ENCODE data around the gene SSTR3.

SSTR3 gene

DNA sequence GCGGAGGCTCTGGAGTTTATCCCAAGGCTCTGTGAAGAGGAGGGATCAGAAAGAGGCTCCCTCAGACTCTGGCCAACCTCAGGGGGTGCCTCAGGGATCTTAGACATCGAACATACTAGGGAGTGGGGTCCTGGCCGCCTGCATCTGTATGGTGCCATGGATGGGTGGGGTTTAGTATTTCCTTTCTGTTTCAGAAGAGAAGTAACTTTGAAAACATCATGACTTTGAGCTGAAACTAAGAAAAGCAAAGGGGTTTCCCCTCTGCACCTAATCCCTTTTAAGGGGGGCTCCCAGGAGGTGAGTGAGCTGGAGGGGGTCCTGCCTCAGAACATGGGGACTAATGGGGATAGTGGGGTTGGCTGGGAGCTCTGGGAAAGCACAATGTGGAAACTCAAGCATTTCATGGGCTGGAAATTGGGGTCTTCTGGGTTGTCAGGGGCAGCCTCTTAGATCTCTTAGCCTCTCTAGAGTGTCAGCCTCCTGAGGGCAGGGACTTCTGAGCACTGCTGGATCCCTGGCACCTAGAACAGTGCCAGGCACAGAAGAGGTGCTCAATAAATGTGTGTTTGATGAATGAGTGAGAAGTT, 11.8 kb upstream of the SSTR3 start:
- H3K27me3 ChIP-seq (ENCODE audit: control insufficient read depth, insufficient read depth, low read length): peaks cover 36% of the 10 kb centered on the region
- no peak overlapping the region for H3K4me2 ChIP-seq (ENCODE audit: low read length)
- H3K4me3 ChIP-seq (ENCODE audit: low read length): no peak overlapping the region
- H3K36me3 ChIP-seq (ENCODE audit: insufficient read depth, low read length): no peaks in the 10 kb centered on the region
- no peaks in the 10 kb centered on the region for H3K9me3 ChIP-seq (replicated peaks; ENCODE audit: low read length)
- no peak overlapping the region for H3K9ac ChIP-seq (ENCODE audit: low read depth, low read length)
- peaks cover 9% of the 10 kb centered on the region for H3K4me1 ChIP-seq (ENCODE audit: control insufficient read depth, insufficient read depth, low read length)

DNA sequence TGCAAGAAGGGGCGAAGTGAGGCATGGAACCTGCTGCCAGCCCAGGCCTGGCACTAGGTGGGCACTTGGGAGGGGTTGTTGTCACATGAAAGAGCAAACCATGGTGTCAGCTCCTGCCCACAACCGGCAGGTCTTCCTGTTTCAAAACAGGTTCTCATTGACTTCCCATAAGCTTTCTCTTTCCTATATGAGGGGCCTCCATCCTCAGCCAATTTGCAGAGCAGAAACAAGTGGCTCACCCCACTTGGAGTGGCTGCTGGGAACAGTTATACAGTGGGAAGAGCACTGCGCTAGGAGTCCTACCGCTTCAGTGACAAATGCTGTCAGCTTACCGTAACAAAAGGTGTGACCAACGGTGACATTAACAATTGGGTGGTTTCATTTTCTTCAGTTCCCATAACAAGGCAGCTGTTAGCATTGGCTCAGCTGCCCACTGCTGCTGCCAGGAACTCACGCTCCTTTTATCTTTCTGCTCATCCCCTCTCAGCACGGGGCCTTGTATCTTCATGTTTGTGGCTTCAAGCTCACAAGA, 10.2 kb upstream of the SSTR3 start:
- Histone ChIP-seq H3K9ac (ENCODE audit: low read depth, low read length) (no peak overlapping the region), H3K4me2 (ENCODE audit: low read length) (no peak overlapping the region), H3K9me3 (replicated peaks; ENCODE audit: low read length) (no peaks in the 10 kb centered on the region), H3K4me3 (ENCODE audit: low read length) (no peak overlapping the region), H3K4me1 (ENCODE audit: control insufficient read depth, insufficient read depth, low read length) (no peaks in the 10 kb centered on the region), H3K36me3 (ENCODE audit: insufficient read depth, low read length) (no peaks in the 10 kb centered on the region), H3K27me3 (ENCODE audit: control insufficient read depth, insufficient read depth, low read length) (peaks cover 48% of the 10 kb centered on the region)

DNA sequence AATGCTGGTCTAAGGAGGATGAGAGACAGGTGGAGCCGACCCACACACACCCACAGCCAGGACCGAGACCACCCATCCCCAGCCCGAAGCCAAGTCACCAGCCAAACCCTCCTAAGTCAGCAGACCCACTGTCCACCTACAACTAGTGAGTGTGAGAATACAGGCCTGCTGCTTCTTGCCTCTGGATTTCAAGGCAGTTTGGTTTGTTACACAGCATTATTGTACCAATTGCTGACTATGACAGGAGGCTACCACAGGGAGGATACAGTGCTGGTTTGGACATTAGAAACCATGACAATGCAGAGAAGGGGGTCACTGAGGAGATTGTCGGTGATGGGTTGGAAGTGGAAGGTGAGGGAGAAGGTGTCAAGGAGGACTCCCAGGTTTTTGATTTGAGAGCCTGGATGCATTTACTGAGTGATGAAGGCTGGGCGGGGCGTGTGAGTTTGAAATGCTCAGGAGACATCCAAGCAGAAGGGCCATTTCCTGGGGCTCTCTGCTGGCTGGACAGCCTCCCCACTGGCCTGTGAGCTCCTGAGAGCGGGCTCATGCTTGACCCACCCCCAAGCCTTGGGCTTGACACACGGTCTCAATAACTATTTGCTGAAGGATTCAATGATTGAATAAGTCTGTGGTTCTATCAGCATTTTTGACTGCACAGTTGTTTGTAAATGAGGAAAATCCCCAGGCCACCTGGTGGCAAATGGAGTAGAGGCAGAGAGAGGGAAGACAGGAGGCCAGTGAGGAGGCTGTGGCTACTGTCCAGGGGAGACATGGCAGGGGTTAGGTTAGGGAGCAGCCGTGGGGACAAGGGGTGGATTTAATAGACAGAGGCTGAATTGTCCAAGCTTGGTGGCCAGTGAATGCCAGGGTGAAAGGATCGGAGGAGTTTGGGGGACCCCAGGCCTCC, 9.4 kb upstream of the SSTR3 start:
- peaks cover 55% of the 10 kb centered on the region for H3K27me3 ChIP-seq (ENCODE audit: control insufficient read depth, insufficient read depth, low read length)
- H3K4me1 ChIP-seq (ENCODE audit: control insufficient read depth, insufficient read depth, low read length): no peaks in the 10 kb centered on the region
- H3K9ac ChIP-seq (ENCODE audit: low read depth, low read length): no peak overlapping the region
- no peaks in the 10 kb centered on the region for H3K9me3 ChIP-seq (replicated peaks; ENCODE audit: low read length)
- no peak overlapping the region for H3K4me3 ChIP-seq (ENCODE audit: low read length)
- H3K4me2 ChIP-seq (ENCODE audit: low read length): no peak overlapping the region
- H3K36me3 ChIP-seq (ENCODE audit: insufficient read depth, low read length): no peaks in the 10 kb centered on the region

DNA sequence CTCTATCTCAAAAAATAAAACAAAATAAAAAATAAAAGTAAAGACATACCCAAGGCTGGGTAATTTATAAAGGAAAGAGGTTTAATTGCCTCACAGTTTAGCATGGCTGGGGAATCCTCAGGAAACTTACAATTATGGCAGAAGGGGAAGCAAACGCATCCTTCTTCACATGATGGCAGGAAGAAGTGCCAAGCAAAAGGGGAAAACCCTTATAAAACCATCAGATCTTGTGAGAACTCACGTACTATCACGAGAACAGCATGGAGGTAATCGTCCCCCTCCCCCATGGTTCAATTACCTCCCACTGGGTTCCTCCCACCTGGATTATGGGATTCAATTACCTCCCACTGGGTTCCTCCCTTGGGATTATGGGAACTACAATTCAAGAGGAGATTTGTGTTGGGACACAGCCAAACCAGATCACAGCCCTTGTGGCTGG, 8.3 kb upstream of the SSTR3 start:
- Histone ChIP-seq H3K4me1 (ENCODE audit: control insufficient read depth, insufficient read depth, low read length) (no peaks in the 10 kb centered on the region), H3K36me3 (ENCODE audit: insufficient read depth, low read length) (no peaks in the 10 kb centered on the region), H3K9me3 (replicated peaks; ENCODE audit: low read length) (no peaks in the 10 kb centered on the region), H3K9ac (ENCODE audit: low read depth, low read length) (no peak overlapping the region), H3K27me3 (ENCODE audit: control insufficient read depth, insufficient read depth, low read length) (peaks cover 61% of the 10 kb centered on the region), H3K4me2 (ENCODE audit: low read length) (no peak overlapping the region), H3K4me3 (ENCODE audit: low read length) (no peak overlapping the region)

DNA sequence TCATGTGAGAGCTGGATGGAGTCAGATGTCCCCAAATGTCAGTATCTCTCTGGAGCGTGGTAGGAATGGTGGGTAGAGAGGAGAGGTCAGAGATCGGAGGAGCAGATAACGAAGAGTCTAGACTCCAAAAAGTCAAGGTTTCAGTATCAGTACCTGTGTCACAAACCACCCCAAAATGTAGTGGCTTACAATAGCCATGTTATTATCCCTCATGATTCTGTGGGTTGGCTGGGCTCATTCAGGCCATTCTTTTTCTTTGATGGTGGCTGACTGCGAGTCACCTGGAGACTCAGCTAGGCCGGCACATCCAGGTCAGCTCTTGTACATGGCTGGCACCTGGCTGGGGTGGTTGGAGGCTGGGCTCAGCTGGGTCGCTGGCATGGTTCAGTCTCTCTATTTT, 7.3 kb upstream of the SSTR3 start:
- no peak overlapping the region for H3K4me2 ChIP-seq (ENCODE audit: low read length)
- no peak overlapping the region for H3K9ac ChIP-seq (ENCODE audit: low read depth, low read length)
- no peaks in the 10 kb centered on the region for H3K9me3 ChIP-seq (replicated peaks; ENCODE audit: low read length)
- peaks cover 65% of the 10 kb centered on the region for H3K27me3 ChIP-seq (ENCODE audit: control insufficient read depth, insufficient read depth, low read length)
- no peak overlapping the region for H3K4me3 ChIP-seq (ENCODE audit: low read length)
- H3K36me3 ChIP-seq (ENCODE audit: insufficient read depth, low read length): no peaks in the 10 kb centered on the region
- no peaks in the 10 kb centered on the region for H3K4me1 ChIP-seq (ENCODE audit: control insufficient read depth, insufficient read depth, low read length)

DNA sequence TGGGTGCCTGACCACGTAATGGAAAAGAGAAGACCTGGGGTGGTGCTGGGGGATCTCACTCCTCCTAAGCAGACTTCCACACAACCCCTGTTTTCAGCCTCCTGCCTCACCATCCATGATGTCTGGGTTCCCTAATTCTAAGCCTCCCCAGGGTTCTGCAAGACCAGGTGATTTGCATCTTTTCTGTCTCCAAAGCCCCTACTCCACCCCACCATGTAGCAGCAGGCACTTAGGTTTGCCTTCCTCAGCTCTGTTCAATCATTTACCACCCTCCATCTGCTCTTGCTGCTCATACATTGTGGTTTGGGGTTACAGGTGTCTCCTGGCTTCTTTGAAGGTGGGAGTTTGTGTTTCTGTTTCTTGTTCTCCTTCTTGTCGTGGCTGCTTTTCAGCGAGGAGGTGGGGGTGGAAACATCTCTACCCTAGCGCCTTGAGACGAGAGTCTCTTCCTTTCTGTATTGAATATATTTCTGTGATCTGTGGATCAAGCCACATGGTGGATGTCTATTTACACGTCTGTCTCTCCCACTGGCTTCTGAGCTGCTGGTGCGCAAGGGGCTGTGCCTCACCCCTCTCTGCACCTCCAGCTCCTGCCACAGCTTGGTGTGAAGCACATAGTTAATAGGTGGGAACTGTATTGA, 6.6 kb upstream of the SSTR3 start:
- Histone ChIP-seq H3K4me2 (ENCODE audit: low read length) (no peak overlapping the region), H3K36me3 (ENCODE audit: insufficient read depth, low read length) (no peaks in the 10 kb centered on the region), H3K9me3 (replicated peaks; ENCODE audit: low read length) (no peaks in the 10 kb centered on the region), H3K27me3 (ENCODE audit: control insufficient read depth, insufficient read depth, low read length) (peaks cover 69% of the 10 kb centered on the region), H3K4me1 (ENCODE audit: control insufficient read depth, insufficient read depth, low read length) (no peaks in the 10 kb centered on the region), H3K9ac (ENCODE audit: low read depth, low read length) (no peak overlapping the region), H3K4me3 (ENCODE audit: low read length) (no peak overlapping the region)

DNA sequence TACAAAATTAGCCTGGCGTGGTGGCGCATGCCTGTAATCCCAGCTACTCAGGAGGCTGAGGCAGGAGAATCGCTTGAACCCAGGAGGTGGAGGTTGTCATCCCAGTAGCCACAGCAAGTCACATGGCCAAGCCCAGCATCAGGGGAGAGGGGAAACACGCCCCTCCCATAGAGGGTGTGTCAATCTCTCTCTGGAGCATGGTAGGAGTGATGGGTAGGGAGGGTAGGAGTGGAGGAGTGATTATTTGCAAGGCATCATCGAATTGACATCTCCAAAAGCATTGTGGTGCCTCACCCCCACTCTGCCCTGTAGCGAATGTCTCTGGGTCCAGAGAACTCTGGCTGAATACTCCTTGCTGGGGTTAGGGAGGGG, 6.1 kb upstream of the SSTR3 start:
- H3K4me1 ChIP-seq (ENCODE audit: control insufficient read depth, insufficient read depth, low read length): no peaks in the 10 kb centered on the region
- no peaks in the 10 kb centered on the region for H3K36me3 ChIP-seq (ENCODE audit: insufficient read depth, low read length)
- H3K9me3 ChIP-seq (replicated peaks; ENCODE audit: low read length): no peaks in the 10 kb centered on the region
- H3K4me2 ChIP-seq (ENCODE audit: low read length): no peak overlapping the region
- H3K9ac ChIP-seq (ENCODE audit: low read depth, low read length): no peak overlapping the region
- H3K4me3 ChIP-seq (ENCODE audit: low read length): no peak overlapping the region
- peaks cover 69% of the 10 kb centered on the region for H3K27me3 ChIP-seq (ENCODE audit: control insufficient read depth, insufficient read depth, low read length)

DNA sequence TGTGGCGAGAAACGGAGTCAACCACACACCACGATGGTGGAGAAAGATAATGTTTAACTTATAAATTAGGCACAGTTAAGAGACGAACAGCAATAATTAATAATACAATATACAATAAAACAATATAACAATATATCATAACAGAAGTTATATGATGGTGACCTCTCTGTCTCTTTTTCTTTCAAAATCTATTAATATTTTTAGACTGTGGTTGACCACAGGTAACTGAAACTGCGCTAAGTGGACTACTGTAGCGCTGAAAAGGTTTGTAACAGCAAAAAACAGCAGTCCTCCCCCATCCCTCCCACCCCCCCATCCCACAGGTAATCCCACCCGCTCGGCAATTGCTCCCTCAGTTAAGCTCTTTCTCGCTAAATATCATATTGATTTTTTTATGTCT, 3.6 kb upstream of the SSTR3 start:
- no peak overlapping the region for H3K9ac ChIP-seq (ENCODE audit: low read depth, low read length)
- H3K27me3 ChIP-seq (ENCODE audit: control insufficient read depth, insufficient read depth, low read length): peaks cover 82% of the 10 kb centered on the region
- H3K4me1 ChIP-seq (ENCODE audit: control insufficient read depth, insufficient read depth, low read length): no peaks in the 10 kb centered on the region
- no peak overlapping the region for H3K4me2 ChIP-seq (ENCODE audit: low read length)
- H3K9me3 ChIP-seq (replicated peaks; ENCODE audit: low read length): no peaks in the 10 kb centered on the region
- H3K36me3 ChIP-seq (ENCODE audit: insufficient read depth, low read length): no peaks in the 10 kb centered on the region
- no peak overlapping the region for H3K4me3 ChIP-seq (ENCODE audit: low read length)

DNA sequence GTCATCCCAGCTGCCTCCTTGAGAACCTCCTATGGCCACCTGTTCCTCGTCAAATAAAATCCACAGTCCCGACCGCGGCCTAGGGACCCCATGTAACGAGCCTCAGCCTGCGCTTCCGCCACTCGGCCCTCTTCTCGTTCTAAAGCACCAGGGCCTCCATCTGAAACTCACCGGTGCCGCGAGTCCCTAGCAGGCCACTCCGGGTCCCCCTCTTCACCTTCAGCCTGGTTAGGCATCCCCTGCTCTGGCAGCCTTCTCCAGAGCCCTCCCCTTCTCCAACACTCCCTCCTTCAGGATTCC, 2.4 kb upstream of the SSTR3 start:
- Histone ChIP-seq H3K36me3 (ENCODE audit: insufficient read depth, low read length) (no peaks in the 10 kb centered on the region), H3K4me2 (ENCODE audit: low read length) (no peak overlapping the region), H3K27me3 (ENCODE audit: control insufficient read depth, insufficient read depth, low read length) (peaks cover 83% of the 10 kb centered on the region), H3K4me3 (ENCODE audit: low read length) (no peak overlapping the region), H3K9me3 (replicated peaks; ENCODE audit: low read length) (no peaks in the 10 kb centered on the region), H3K9ac (ENCODE audit: low read depth, low read length) (no peak overlapping the region), H3K4me1 (ENCODE audit: control insufficient read depth, insufficient read depth, low read length) (no peaks in the 10 kb centered on the region)

DNA sequence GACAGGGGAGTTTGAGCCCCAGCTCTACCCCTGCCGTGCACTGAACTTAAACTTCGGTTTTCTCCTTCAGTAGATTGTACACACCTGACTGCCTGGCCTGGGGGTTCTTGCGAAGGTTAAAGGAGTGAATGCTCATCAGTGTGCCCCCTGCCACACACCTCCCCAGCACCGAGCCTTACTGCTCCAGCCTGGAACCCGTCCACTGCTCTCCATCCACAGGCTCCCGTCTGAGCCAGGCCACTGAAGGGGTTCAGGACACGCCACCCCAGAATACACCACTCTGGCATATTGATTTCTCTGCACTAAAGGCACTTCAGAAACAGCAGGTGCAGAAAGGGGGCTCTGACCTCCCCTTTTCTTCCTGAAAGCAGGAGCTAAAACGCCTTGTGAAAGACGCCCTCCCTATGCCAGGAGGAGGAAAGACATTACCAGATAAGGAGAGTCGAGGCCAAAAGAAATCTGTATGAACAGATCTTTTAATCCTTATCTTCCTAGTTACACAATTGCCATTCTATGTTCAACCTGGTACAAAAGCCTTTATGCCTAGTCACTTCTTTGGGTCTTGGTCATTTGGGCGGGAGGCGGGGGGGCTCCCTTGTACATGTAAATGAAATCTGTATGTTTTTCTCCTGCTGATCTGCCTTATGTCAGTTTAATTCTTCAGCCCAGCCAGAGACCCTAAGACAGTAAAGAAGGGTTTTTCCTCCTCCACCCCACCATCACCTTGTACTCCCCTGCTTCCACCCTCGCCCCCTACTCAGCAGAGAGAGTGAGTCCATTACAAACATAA, 1.9 kb upstream of the SSTR3 start:
- Histone ChIP-seq H3K4me1 (ENCODE audit: control insufficient read depth, insufficient read depth, low read length) (no peaks in the 10 kb centered on the region), H3K27me3 (ENCODE audit: control insufficient read depth, insufficient read depth, low read length) (peaks cover 83% of the 10 kb centered on the region), H3K36me3 (ENCODE audit: insufficient read depth, low read length) (no peaks in the 10 kb centered on the region)

DNA sequence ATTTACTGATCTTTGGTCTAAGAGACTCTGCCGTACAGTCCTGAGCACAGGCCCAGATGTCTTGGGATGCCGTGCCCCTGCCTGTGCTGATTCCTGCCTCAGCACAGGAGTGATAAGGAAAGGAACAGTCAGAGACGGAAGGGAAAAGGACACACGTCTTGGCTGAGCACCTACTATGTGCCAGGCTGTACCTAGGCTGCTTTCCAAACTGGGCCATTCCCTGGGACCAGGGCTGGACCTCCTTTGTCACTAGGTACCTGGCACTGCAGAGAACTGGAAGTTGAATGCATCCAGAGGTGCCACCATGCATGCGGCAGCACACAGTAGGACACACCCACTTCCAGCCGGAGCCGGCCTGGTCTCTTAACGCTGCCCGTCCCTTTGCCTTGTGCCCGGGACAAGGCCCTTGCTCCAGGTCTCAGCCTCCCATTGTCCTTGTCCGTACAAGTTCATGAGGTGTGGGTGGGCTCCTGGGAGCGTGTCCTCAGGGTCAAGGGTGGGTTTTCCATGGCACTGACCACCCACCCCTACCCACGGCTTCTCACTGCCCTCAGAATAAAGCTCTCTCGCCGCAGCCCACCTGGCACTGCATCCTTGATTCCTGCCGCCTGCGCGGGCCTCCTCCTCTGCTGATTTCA, 1.1 kb upstream of the SSTR3 start:
- Histone ChIP-seq H3K4me3 (ENCODE audit: low read length) (no peak overlapping the region), H3K4me1 (ENCODE audit: control insufficient read depth, insufficient read depth, low read length) (no peaks in the 10 kb centered on the region), H3K4me2 (ENCODE audit: low read length) (no peak overlapping the region), H3K9me3 (replicated peaks; ENCODE audit: low read length) (no peaks in the 10 kb centered on the region), H3K36me3 (ENCODE audit: insufficient read depth, low read length) (no peaks in the 10 kb centered on the region), H3K27me3 (ENCODE audit: control insufficient read depth, insufficient read depth, low read length) (peaks cover 78% of the 10 kb centered on the region), H3K9ac (ENCODE audit: low read depth, low read length) (no peak overlapping the region)

More for the DNA sequence above, 1.9 kb upstream of the SSTR3 start:
- Histone ChIP-seq H3K9me3 (replicated peaks; ENCODE audit: low read length) (no peaks in the 10 kb centered on the region), H3K4me2 (ENCODE audit: low read length) (no peak overlapping the region), H3K4me3 (ENCODE audit: low read length) (no peak overlapping the region), H3K9ac (ENCODE audit: low read depth, low read length) (no peak overlapping the region)
